Measurements from ENCODE around the gene KRT7. TPM values are rescaled to one million over a fixed set of nuclear protein-coding genes. Genes with fewer than 3 reads are reported as not detected.
A peak's percentile ranks its signal among the peaks of the same experiment; 100 is the strongest.
"Not testable (repeated sequence)": the region's sequence is repeated elsewhere in the genome, so short reads cannot be mapped to it uniquely, and the experiment has no call there.

KRT7 gene
- total RNA-seq, 1 experiment from 2014 or later = 1.7 TPM

GRCh38 chr12:52254965-52255751 is 22.1 kb downstream of the KRT7 start:
- DNase-seq (ENCODE audit: low spot score) = no peak

DNA sequence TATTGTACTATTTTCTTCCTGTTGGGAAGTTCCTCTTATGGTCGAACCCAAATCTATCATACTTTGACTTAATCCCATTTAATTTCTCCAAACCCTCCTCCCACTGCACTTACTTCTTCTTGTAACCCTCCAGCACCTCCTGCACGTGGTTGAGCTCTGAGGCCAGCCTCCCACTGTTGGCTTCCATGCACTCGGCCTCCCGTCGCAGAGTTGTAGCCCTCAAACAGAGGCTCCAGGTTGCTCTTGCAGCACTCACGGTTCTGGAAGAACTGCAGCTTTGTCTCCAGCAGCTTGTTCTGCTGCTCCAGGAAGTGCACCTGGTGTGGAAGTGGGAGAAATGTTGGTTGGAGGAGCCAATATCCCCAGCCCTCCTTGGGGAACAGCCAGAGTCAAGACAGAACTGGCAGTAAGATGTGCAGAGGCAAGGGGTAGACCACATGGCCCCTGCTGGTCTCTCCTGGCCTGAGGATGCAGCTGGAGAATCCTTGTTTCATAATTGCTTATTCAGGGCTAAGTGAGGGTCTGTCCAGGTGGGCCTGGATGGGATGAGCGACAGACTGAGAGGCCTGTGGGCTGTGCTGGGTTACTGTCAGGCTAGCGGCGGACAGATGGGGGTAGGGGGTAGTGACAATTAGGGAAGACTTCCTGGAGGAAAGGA is 23.0 kb downstream of the KRT7 start:
- DNase-seq (ENCODE audit: low spot score) = no peak

DNA sequence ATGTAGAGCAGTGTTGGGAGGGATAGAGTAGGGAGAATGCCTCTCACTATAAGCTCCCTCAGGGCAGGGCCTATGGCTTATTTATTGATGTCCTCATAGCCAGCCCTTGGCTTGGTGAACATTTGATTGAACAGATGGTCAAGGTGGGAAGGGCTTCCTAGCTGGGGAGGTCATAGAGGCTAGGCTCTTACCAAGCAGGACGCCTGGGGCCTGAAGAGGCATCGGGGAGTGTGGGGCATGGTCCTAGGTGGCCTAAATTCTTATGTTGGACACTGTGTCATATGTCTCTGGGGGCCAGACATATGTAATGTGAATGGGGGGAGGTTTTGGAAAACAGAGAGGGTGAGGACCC is 23.5 kb downstream of the KRT7 start:
- DNase-seq (ENCODE audit: low spot score) = no peak

DNA sequence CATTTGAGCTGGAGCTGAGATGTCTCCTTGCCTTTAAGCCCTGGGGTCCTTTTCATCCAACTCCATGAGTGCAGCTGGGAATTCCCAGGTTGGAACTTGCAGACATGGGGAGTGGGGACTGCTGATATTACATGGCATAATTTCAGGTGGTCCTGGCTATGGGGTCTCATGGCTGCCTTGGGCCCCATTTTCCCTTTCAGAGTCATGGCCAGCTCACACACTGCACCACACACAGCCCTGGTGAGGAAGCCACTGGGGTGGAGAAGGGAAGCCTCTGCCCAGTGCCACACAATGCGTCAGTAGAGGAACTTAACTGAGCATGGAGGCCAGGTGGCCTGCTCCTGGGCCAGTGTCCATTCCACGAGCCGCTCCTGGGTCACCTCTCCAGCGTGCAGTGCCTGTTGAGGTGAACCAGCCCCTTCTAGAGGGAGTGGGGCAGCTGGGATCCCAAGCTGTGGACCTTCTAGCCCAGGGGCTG is 24.1 kb downstream of the KRT7 start:
- DNase-seq (ENCODE audit: low spot score) = no peak

GRCh38 chr12:52257922-52258321 is 24.9 kb downstream of the KRT7 start:
- DNase-seq (ENCODE audit: low spot score) = not testable (repeated sequence)

- DNase-seq (ENCODE audit: low spot score) = no peak
Observed at GRCh38 chr12:52258335-52258901, 25.4 kb downstream of the KRT7 start.

GRCh38 chr12:52259657-52260243 is 26.7 kb downstream of the KRT7 start:
- peak; percentile 41 for DNase-seq (ENCODE audit: low spot score)

GRCh38 chr12:52260361-52261207 is 27.5 kb downstream of the KRT7 start:
- DNase-seq (ENCODE audit: low spot score) = peak; percentile 37

DNA sequence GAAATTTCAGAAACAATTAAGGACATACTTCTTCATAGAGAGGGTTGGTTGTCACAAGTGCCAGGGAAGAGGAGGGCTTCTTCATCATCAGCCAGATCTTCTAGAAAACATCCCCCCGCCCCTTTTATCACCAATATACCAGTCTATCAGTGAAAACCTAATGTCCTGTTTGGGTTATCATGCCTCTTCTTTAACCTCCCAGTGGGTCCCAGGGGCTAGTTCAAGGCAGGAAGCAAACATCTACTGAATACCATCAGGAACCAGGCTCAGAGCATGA is 28.1 kb downstream of the KRT7 start:
- DNase-seq (ENCODE audit: low spot score) = no peak

DNA sequence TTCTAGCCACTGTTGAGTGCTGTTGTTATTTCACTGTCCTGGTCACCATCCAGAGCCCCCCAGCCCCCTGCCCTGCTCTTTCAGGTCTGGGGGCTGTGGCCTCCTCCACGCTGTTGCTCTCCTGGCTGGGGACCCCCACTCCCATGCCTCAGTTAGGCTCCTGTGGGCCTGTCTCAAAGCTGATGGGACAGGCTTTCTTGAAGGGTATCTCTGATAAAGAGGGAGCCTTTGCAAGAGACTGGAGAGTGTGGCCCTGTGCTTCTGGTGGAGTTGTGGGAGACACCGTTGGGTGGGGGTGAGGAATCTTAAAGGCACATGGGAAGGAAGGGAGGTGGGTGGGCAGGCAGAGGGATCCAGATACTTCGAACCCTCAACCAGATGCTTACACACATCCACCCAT is 29.2 kb downstream of the KRT7 start:
- no peak for DNase-seq (ENCODE audit: low spot score)

GRCh38 chr12:52263761-52264434 is 30.9 kb downstream of the KRT7 start:
- DNase-seq (ENCODE audit: low spot score) = no peak

DNA sequence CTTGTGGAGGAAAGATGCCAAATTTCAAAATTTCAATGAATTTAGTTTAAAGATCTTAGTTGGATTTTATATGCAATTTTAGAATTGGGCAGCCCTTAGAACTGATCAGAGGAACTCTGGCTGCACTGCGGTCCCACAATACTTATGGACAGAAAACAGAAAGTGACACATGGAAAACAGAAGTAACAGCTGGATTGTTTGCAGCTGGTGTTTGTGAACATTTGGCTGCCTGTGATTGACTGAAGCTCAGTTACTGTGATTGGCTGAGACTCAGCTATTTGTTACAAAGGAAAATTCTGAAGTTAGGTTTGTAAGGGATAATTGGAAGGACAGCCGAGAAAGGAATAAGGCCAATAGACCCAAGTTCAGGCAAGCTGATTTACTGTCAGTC is 31.4 kb downstream of the KRT7 start:
- DNase-seq (ENCODE audit: low spot score) = no peak

- DNase-seq (ENCODE audit: low spot score) = no peak
Observed at GRCh38 chr12:52266514-52266913, 33.5 kb downstream of the KRT7 start.

GRCh38 chr12:52267266-52267665 is 34.2 kb downstream of the KRT7 start:
- no peak for DNase-seq (ENCODE audit: low spot score)

- no peak for DNase-seq (ENCODE audit: low spot score)
Observed at GRCh38 chr12:52267699-52268098, 34.7 kb downstream of the KRT7 start.

- DNase-seq (ENCODE audit: low spot score) = no peak
Observed at GRCh38 chr12:52268212-52268611, 35.2 kb downstream of the KRT7 start.

DNA sequence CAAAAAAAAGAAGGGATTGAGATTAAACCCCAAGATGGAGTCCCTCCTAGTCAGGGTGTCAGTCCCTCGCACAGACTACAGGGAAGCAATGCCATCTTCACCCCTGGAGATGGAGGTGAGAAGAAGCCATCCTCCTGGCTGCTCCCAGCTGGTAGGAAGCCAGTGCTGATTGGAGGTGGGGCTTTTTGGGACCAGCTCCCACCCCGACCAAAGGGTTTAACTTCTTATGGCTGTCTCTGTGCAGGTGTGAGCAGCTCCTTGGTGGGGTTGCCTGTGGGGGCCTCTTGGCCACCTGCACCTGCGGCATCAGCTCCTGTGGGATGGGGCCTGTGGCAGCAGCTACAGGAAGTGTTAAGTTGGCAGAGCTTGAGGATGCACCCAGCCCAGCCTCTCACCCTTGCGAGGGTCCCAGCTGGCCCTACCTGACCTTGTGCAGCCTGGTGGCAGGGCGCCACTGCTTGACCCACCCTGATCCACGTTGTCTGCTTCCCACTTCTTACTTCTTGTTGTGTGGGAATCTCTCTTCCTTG is 37.6 kb downstream of the KRT7 start:
- DNase-seq (ENCODE audit: low spot score) = no peak

DNA sequence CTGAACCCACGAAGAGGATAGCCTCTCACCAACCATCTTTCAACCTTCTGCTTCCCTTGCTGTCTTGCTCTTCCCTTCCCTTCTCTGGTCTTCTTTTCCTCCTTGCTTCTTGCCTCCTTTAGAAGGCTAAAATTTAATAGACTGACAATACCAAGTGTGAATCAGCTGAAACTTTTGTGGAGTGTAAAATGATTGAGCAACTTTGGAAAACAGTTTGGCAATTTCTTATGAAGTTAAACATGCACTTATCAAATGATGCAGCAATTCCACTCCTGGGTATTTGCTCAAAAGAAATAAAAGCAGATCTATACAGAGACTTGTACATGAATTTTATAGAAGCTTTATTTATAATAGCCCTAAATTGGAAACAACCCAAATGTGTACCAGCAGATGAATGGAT is 38.1 kb downstream of the KRT7 start:
- no peak for DNase-seq (ENCODE audit: low spot score)

GRCh38 chr12:52274521-52275120 is 41.6 kb downstream of the KRT7 start, which contains the start of gene KRT86:
Gene KRT86, plus strand, starts transcription at chr12:52274645. Its CDS starts 27,272 bp downstream, at chr12:52301917.
- no peak for DNase-seq (ENCODE audit: low spot score)

GRCh38 chr12:52275686-52276085 is 42.6 kb downstream of the KRT7 start:
- DNase-seq (ENCODE audit: low spot score) = no peak
